ENCODE results near the gene ARNT2.

ARNT2 gene

DNA sequence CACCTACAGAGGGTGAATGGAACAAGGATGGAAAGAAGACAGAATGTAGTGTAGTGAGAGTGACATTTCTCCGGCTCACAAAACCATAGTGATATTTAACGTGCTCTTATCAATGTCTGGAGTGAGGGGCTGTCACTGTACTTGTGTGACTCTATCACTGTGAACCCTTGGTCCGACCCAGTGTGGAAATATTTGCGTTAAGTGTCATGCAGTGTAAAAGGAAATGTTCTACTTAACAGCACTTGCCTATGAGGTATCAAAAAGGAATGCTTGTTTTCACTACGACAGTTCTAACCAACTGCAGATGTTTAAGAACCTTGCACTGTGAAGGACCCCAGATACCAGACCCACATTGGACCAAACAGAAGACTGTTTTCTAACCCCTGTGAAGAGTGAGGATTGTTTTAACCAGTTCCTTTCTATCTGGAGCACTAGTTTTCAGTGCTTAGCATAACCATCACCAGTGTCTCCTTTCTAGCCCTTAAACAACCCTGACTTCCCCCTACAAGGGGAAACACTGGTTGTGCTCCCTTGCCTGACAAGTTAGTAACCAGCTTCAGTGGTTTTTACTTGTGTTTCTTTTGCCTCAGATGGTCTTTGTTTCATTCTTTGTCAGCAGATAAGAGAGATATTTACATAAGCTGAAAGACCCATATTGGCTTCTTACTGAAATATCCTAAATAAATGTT, 146.2 kb downstream of the ARNT2 start:
- peak; percentile 94 for DNase-seq (ENCODE audit: low read depth)
- H3K4me3 ChIP-seq (ENCODE audit: control insufficient read depth, low read depth, low read length): peak overlapping the region; percentile 24
- TF ChIP-seq, protein P1, sequence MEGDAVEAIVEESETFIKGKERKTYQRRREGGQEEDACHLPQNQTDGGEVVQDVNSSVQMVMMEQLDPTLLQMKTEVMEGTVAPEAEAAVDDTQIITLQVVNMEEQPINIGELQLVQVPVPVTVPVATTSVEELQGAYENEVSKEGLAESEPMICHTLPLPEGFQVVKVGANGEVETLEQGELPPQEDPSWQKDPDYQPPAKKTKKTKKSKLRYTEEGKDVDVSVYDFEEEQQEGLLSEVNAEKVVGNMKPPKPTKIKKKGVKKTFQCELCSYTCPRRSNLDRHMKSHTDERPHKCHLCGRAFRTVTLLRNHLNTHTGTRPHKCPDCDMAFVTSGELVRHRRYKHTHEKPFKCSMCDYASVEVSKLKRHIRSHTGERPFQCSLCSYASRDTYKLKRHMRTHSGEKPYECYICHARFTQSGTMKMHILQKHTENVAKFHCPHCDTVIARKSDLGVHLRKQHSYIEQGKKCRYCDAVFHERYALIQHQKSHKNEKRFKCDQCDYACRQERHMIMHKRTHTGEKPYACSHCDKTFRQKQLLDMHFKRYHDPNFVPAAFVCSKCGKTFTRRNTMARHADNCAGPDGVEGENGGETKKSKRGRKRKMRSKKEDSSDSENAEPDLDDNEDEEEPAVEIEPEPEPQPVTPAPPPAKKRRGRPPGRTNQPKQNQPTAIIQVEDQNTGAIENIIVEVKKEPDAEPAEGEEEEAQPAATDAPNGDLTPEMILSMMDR (conservative IDR thresholded peaks at IDR 0.05; ENCODE audit: control insufficient read depth, insufficient read depth, low read depth, low read length): no peak

DNA sequence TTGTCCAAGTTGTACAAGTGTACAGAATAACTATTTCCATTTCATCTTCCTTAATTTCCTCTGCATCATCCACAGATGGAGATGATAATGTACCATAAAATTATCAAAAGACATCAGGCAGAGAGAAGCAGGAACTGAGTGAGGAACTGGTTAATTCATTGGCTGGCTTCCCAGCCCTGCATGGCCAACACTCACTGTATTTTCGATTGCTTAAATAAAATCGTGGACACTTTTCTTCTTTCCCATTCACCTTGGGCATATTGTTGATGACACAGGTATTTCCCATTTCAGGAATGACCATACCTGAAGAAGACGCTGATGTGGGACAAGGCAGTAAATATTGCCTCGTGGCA, 146.7 kb downstream of the ARNT2 start:
- H3K4me3 ChIP-seq (ENCODE audit: control insufficient read depth, low read depth, low read length): no peak overlapping the region
- TF ChIP-seq, protein P1 (conservative IDR thresholded peaks at IDR 0.05; ENCODE audit: control insufficient read depth, insufficient read depth, low read depth, low read length): no peak

DNA sequence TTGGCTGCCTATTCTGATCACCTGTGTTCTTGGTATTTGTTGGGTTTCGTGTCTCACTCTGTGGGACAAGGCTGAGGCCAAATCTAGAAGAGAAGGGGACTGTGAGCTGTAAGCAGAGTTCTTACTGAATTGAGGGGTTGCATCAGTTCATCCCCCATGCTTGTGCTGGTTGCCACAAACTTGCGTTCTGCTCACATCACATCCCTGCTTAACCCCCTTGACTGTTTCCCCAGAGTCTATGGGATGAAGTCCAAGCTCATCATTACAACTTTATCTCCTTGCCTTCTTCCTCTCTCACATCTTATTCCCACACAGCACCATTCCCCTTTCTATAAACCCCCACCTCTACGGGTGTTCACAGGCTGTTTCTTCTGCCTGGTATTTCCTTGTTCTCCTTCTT, 147.2 kb downstream of the ARNT2 start:
- no peak for DNase-seq (ENCODE audit: low read depth)
- no peak overlapping the region for H3K4me3 ChIP-seq (ENCODE audit: control insufficient read depth, low read depth, low read length)
- TF ChIP-seq, protein P1 (conservative IDR thresholded peaks at IDR 0.05; ENCODE audit: control insufficient read depth, insufficient read depth, low read depth, low read length): no peak

More for the DNA sequence above, 146.7 kb downstream of the ARNT2 start:
- DNase-seq (ENCODE audit: low read depth): peak; percentile 73

DNA sequence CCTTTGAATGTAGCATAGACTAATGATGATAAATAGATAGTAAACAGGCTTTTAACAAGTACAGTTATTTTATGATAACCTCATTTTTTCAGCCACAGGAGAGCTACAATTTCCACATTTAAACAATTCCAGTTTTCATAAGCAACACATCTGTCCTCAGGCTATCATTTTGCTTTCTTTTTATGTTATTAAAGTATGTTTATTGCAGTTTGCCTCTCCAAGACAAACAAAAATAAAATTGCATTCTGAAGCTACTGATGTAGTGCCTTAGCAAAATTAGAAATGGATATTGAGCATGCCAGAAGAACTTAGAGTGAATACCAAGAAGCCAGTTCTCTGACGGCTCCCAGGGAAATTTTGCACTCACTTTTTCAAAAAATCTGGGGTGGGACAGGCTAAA, 150.4 kb downstream of the ARNT2 start:
- no peak overlapping the region for H3K4me3 ChIP-seq (ENCODE audit: control insufficient read depth, low read depth, low read length)
- DNase-seq (ENCODE audit: low read depth): no peak
- TF ChIP-seq, protein P1 (conservative IDR thresholded peaks at IDR 0.05; ENCODE audit: control insufficient read depth, insufficient read depth, low read depth, low read length): no peak

DNA sequence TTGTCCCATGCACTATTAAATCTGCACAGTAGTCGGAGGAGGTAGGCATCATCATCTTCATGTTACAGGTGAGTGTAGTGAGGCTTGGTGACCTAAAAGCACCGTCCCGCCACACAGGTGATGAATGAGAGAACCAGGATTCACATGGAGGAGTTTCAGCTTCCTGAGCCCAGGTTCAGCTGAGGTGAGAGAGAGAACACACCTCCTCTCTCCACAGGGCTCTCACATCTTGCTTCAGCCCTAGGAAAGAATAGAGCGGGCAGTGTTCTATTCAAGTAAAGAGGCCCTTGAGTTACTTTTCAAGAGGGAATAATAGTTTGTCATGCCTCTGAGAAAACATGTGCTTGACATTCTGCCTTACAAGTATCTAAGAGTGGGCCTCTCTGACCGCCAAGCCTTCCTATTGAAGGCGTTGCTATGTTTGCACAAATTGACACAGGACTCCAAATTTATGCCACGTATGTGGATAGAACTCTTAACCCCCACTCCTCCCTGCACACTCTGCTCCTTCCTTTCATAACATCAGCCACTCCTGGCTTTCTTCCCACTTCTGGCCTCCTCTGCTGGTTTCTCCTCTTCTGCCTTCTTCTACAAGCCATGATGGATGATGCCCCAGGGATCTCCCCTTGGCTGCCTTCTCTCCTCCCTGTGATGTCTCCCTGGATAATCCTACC, 152.6 kb downstream of the ARNT2 start:
- TF ChIP-seq, protein P1 (conservative IDR thresholded peaks at IDR 0.05; ENCODE audit: control insufficient read depth, insufficient read depth, low read depth, low read length): no peak
- DNase-seq (ENCODE audit: low read depth): peak; percentile 88
- no peak overlapping the region for H3K4me3 ChIP-seq (ENCODE audit: control insufficient read depth, low read depth, low read length)

DNA sequence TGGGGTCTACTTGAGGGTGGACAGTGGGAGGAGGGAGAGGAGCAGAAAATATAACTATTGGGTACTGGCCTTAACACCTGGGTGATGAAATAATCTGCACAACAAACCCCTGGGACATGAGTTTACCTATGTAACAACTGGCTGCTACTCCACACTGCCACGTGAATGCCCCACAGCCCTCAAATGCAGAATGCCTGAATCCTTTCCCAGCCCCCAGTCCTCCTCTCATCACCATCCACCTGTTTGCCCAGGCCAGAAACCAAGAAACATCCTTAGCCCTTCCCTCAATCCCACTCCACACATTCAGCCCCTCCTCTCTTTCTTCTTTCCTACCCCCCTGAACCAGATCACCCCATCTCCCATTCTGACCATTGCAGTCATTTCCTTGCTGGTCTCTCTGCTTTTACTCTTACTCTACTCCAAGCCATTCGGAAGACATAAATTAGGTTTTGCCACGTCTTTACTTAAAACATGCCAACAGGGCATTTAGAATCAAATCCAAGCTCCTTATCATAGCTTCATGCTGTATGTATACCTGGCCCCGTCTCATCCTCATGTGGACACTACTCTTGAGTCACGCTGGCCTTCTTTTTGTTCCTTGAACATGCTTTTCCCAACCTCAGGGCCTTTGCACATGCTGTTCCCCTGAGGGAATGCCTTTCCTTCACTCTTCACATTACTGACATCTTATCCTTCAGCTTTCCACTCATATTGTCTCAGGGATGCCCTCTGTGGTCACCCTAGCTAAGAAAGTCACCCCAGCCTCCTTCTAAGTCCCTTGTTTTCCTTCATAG, 153.5 kb downstream of the ARNT2 start:
- H3K4me3 ChIP-seq (ENCODE audit: control insufficient read depth, low read depth, low read length): no peak overlapping the region
- TF ChIP-seq, protein P1 (conservative IDR thresholded peaks at IDR 0.05; ENCODE audit: control insufficient read depth, insufficient read depth, low read depth, low read length): no peak
- no peak for DNase-seq (ENCODE audit: low read depth)

Data from fibroblast of mammary gland (primary cell).